Ascending aorta (tissue), 2 donors: ENCODE measurements around the gene PANK2. TPM values are rescaled to one million over a fixed set of nuclear protein-coding genes. Genes with fewer than 3 reads are reported as not detected.

Experiments
- DNase-seq, 2 donors: peaks; one replicate each; pipeline ENCODE4 v3.0.0-alpha.2; 2019; ENCODE audit warnings: low spot score in 2 of 2
- H3K27ac ChIP-seq, 2 donors: fragments of 200-600 bp; sonication (generic); one replicate each; pipeline ENCODE4 v1.5.1; 2016 to 2017; ENCODE audit warnings: mild to moderate bottlenecking in 1 of 2
- H3K27me3 ChIP-seq: fragments of 200-600 bp; sonication (generic); one replicate; pipeline ENCODE4 v1.5.1; 2017
- H3K36me3 ChIP-seq, 2 donors: fragments of 200-600 bp; sonication (generic); one replicate each; pipeline ENCODE4 v1.5.1; 2016
- H3K4me1 ChIP-seq, 2 donors: fragments of 200-600 bp; sonication (generic); one replicate each; pipeline ENCODE4 v1.5.1; 2016 to 2017; ENCODE audit warnings: mild to moderate bottlenecking in 1 of 2
- H3K4me3 ChIP-seq, 2 donors: fragments of 200-600 bp; sonication (generic); one replicate each; pipeline ENCODE4 v1.5.1; 2016 to 2017; ENCODE audit warnings: mild to moderate bottlenecking in 1 of 2
- H3K9me3 ChIP-seq, 2 donors: fragments of 200-600 bp; sonication (generic); one replicate each; pipeline ENCODE4 v1.5.1; 2016
- CTCF ChIP-seq, 3 experiments: fragments of 200-600 bp in 2 of 3; fragments of 450-650 bp in 1 of 3; sonication (generic) in 2 of 3; IDR thresholded peaks; one replicate each; pipeline ENCODE4 v1.5.1; 2016 to 2019; ENCODE audit warnings: antibody characterized with exemption in 3 of 3, mild to moderate bottlenecking in 1 of 3, moderate library complexity in 1 of 3
- intact Hi-C: fragments of 100-400 bp; cut with DNase I; formaldehyde crosslinking; loops from one replicate; pipeline ENCODE4 v1.15.1; 2023
- total RNA-seq: library from RNA; depleted of rRNA; stranded (reverse); fragments of >200 nt; gene quantifications from one replicate; pipeline ENCODE4 v1.1.0, GENCODE V29; 2016

PANK2 gene
- total RNA-seq, 1 donor from 2014 or later = 81.1 TPM

- DNase-seq = no peak
- Histone ChIP-seq H3K9me3 (no peaks in the 10 kb centered on the region), H3K27ac (no peak overlapping the region), H3K36me3 (peaks cover 25 to 43% of the 10 kb centered on the region in 2 donors), H3K4me3 (no peak overlapping the region), H3K27me3 (no peaks in the 10 kb centered on the region), H3K4me1 (no peaks in the 10 kb centered on the region)
- no peak for TF ChIP-seq CTCF (IDR thresholded peaks at IDR 0.05)
- intact Hi-C loops = no loop called here
Measured at GRCh38 chr20:3871550-3872265, 17.5 kb upstream of the PANK2 start.

GRCh38 chr20:3873507-3873906 lies 15.7 kb upstream of the PANK2 start:
- no peak for TF ChIP-seq CTCF (IDR thresholded peaks at IDR 0.05)
- no peak overlapping the region for H3K4me3 ChIP-seq
- intact Hi-C loops = no loop called here
- H3K36me3 ChIP-seq = peaks cover 18 to 32% of the 10 kb centered on the region in 2 donors
- H3K4me1 ChIP-seq = no peaks in the 10 kb centered on the region
- H3K27ac ChIP-seq = no peak overlapping the region
- H3K27me3 ChIP-seq = no peaks in the 10 kb centered on the region
- no peak for DNase-seq
- H3K9me3 ChIP-seq = no peaks in the 10 kb centered on the region

GRCh38 chr20:3874194-3874844 lies 14.9 kb upstream of the PANK2 start:
- no peaks in the 10 kb centered on the region for H3K27me3 ChIP-seq
- no peak overlapping the region for H3K27ac ChIP-seq
- no peaks in the 10 kb centered on the region for H3K4me1 ChIP-seq
- no peak for TF ChIP-seq CTCF (IDR thresholded peaks at IDR 0.05)
- H3K4me3 ChIP-seq = no peak overlapping the region
- peaks cover 13 to 32% of the 10 kb centered on the region in 2 donors for H3K36me3 ChIP-seq
- no peaks in the 10 kb centered on the region for H3K9me3 ChIP-seq
- DNase-seq = no peak
- intact Hi-C loops = no loop called here

- peaks cover 8 to 23% of the 10 kb centered on the region in 2 donors for H3K36me3 ChIP-seq
- H3K27ac ChIP-seq = no peak overlapping the region
- TF ChIP-seq CTCF (IDR thresholded peaks at IDR 0.05) = no peak
- intact Hi-C loops = no loop called here
- no peaks in the 10 kb centered on the region for H3K9me3 ChIP-seq
- H3K27me3 ChIP-seq = no peaks in the 10 kb centered on the region
- H3K4me3 ChIP-seq = no peak overlapping the region
- no peaks in the 10 kb centered on the region for H3K4me1 ChIP-seq
- DNase-seq = no peak
Measured at GRCh38 chr20:3875378-3875974, 13.7 kb upstream of the PANK2 start.

- no peak for DNase-seq
- H3K9me3 ChIP-seq = no peaks in the 10 kb centered on the region
- H3K27me3 ChIP-seq = no peaks in the 10 kb centered on the region
- H3K4me1 ChIP-seq = no peaks in the 10 kb centered on the region
- intact Hi-C loops = no loop called here
- H3K27ac ChIP-seq = no peak overlapping the region
- no peak for TF ChIP-seq CTCF (IDR thresholded peaks at IDR 0.05)
- no peak overlapping the region for H3K4me3 ChIP-seq
- peaks cover 8 to 23% of the 10 kb centered on the region in 2 donors for H3K36me3 ChIP-seq
Measured at GRCh38 chr20:3876000-3876399, 13.2 kb upstream of the PANK2 start.
